CD4-positive, alpha-beta T cell treated with Interleukin-6 at 100 ng/mL for 8 hours (primary cell): ENCODE results near the gene SPINT1.

Source experiments
- DNase-seq: peaks from one replicate; pipeline ENCODE4 v3.0.0-alpha.2; 2020; ENCODE audit warnings: mixed read lengths, low spot score

Gene SPINT1

GRCh38 chr15:40829115-40829514 lies 14.7 kb upstream of the SPINT1 start:
- no peak for DNase-seq

GRCh38 chr15:40830884-40831283 lies 13.0 kb upstream of the SPINT1 start:
- DNase-seq: no peak

GRCh38 chr15:40831861-40832260 lies 12.0 kb upstream of the SPINT1 start:
- no peak for DNase-seq

- no peak for DNase-seq
Measured at GRCh38 chr15:40832903-40833302, 10.9 kb upstream of the SPINT1 start.

DNA sequence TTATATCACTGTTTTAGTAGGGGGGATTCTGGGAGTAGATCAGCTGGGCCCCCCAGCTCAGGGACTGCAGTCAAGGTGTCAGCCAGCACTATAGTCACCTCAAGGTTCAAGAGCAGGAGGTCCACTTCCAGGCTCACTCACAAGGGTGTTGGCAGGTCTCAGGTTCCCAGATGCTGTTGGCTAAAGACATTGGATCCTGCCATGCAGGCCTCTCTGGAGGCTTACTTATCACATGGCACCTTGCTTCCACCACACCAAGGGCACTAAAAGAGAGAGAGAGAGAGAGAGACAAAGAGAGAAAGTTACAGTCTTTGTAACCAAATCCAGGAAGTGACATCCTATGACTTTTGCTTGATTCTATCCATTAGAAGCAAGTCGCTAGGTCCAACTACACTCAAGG lies 7.8 kb upstream of the SPINT1 start:
- DNase-seq: no peak

- no peak for DNase-seq
Measured at GRCh38 chr15:40838756-40839155, 5.1 kb upstream of the SPINT1 start.

DNA sequence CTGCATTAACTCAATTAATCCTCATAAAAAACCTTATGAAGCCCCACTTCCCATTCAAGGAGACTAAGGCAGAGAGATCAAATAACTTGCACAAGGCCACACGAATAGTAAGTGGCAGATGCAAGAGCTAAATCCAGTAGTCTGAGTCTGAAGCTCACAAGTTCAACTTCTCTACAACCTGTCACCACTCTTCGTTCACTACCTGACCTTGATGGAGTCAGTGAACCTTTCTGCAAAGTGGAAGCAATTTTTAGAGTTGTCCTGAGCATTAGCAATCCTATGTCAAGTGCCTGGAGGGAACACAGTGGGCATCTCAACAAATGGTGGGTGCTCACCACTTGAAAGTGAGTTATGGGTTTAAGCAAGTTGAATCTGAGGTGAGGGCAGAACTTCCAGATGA lies 2.1 kb upstream of the SPINT1 start:
- DNase-seq: no peak

- DNase-seq: no peak
Measured at GRCh38 chr15:40843261-40843884, 475 bp upstream of the SPINT1 start.

- DNase-seq: peak; percentile 14
Measured at GRCh38 chr15:40844696-40845030, 815 bp downstream of the SPINT1 start.

DNA sequence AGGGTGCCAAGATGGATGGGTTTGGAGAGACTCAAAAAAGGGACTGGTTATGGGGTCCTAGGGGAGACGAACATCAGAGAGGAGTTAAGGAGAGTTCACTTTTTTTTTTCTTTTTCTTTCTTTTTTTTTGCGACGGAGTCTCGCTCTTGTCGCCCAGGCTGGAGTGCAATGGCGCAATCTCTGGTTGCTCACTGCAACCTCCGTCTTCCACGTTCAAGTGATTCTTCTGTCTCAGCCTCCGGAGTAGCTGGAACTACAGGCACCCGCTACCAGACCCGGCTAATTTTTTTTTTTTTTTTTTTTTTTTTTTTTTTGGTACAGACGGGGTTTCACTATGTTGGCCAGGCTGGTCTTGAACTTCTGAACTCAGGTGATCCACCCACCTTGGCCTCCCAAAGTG lies 1.2 kb downstream of the SPINT1 start:
- no peak for DNase-seq

GRCh38 chr15:40845511-40846284 lies 1.9 kb downstream of the SPINT1 start:
- no peak for DNase-seq

GRCh38 chr15:40846841-40847222 lies 3.0 kb downstream of the SPINT1 start:
- no peak for DNase-seq

- peak; percentile 16 for DNase-seq
Measured at GRCh38 chr15:40847223-40847961, 3.5 kb downstream of the SPINT1 start.

- no peak for DNase-seq
Measured at GRCh38 chr15:40850576-40851112, 6.8 kb downstream of the SPINT1 start.

- DNase-seq: no peak
Measured at GRCh38 chr15:40852529-40852928, 8.7 kb downstream of the SPINT1 start.

- no peak for DNase-seq
Measured at GRCh38 chr15:40853241-40853890, 9.5 kb downstream of the SPINT1 start.

DNA sequence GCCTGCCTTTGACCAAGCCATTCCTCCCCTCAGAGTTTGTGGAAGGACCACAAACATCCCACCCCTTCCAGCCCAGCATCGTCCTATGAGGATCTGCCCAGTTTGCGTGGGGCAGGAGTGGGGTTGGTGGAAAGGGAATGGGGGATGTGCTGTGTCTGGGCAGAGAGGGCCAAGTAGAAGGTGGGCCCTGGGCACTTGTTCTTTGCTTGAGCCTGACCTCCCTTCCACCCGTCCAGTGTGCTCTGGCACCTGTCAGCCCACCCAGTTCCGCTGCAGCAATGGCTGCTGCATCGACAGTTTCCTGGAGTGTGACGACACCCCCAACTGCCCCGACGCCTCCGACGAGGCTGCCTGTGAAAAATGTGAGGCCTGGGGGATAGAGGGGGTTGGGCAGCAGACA lies 10.3 kb downstream of the SPINT1 start:
- no peak for DNase-seq

- no peak for DNase-seq
Measured at GRCh38 chr15:40855706-40856234, 11.9 kb downstream of the SPINT1 start.

DNA sequence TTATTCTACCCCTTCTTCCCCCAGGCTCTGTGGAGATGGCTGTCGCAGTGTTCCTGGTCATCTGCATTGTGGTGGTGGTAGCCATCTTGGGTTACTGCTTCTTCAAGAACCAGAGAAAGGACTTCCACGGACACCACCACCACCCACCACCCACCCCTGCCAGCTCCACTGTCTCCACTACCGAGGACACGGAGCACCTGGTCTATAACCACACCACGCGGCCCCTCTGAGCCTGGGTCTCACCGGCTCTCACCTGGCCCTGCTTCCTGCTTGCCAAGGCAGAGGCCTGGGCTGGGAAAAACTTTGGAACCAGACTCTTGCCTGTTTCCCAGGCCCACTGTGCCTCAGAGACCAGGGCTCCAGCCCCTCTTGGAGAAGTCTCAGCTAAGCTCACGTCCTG lies 12.9 kb downstream of the SPINT1 start:
- no peak for DNase-seq

GRCh38 chr15:40857601-40858341 lies 13.9 kb downstream of the SPINT1 start:
- DNase-seq: peak; percentile 69

GRCh38 chr15:40858706-40859105 lies 14.9 kb downstream of the SPINT1 start:
- no peak for DNase-seq
